AG09309 (cell line): ENCODE data around the gene MEN1.

Source experiments
- DNase-seq: peaks from one replicate; pipeline ENCODE4 v3.0.0-alpha.2; 2010; ENCODE audit warnings: low read depth
- H3K4me3 ChIP-seq: 2 replicates; pipeline ENCODE4 v1.5.1; 2011; ENCODE audit warnings: mild to moderate bottlenecking, low read depth, low read length, moderate library complexity; ENCODE audit not compliant: control insufficient read depth
- TF ChIP-seq, protein P1 (sequence below): IDR thresholded peaks from 2 replicates; pipeline ENCODE4 v1.5.1; 2011; ENCODE audit warnings: mild to moderate bottlenecking, low read depth, low read length, inconsistent platforms; ENCODE audit not compliant: insufficient read depth, control insufficient read depth; ENCODE audit errors: missing control alignments

The MEN1 gene

DNA sequence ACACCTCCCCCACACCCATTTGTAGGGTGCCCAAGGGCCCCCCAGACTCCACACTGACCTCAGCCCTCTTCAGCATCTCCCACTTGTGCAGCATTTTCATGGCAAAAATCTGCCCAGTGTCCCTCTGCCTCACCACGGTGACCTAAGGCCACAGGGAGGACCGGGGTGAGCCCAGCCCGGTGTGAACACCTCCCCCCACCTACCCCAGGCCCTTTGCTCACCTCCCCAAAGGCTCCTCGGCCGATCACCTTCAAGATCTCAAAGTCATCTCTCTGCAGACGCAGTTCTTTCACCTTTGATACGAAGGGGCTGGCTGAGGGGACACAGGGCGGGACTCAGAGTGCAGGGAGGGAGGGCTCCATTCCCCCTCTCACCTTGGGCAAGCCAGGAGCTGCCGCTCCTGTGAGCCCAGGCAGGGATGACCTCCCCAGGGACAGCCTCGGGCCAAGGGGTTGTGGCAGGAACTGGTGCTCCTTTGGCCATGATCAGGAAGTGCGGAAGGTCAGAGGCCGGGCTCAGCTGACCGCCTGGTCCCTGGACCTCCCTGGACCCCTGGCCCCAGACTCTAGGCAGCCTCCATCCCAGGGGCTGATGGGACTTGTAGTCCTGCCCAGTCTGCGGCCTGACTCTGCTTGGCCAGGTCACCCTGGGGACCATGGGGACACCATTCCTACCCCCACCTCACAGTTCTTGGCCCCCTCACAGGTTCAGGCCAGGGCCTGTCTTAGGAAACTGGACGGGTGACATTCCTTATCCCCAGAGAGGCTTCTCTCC is 31.4 kb upstream of the MEN1 start:
- TF ChIP-seq, protein P1, sequence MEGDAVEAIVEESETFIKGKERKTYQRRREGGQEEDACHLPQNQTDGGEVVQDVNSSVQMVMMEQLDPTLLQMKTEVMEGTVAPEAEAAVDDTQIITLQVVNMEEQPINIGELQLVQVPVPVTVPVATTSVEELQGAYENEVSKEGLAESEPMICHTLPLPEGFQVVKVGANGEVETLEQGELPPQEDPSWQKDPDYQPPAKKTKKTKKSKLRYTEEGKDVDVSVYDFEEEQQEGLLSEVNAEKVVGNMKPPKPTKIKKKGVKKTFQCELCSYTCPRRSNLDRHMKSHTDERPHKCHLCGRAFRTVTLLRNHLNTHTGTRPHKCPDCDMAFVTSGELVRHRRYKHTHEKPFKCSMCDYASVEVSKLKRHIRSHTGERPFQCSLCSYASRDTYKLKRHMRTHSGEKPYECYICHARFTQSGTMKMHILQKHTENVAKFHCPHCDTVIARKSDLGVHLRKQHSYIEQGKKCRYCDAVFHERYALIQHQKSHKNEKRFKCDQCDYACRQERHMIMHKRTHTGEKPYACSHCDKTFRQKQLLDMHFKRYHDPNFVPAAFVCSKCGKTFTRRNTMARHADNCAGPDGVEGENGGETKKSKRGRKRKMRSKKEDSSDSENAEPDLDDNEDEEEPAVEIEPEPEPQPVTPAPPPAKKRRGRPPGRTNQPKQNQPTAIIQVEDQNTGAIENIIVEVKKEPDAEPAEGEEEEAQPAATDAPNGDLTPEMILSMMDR, result no peak
- no peak for DNase-seq

DNA sequence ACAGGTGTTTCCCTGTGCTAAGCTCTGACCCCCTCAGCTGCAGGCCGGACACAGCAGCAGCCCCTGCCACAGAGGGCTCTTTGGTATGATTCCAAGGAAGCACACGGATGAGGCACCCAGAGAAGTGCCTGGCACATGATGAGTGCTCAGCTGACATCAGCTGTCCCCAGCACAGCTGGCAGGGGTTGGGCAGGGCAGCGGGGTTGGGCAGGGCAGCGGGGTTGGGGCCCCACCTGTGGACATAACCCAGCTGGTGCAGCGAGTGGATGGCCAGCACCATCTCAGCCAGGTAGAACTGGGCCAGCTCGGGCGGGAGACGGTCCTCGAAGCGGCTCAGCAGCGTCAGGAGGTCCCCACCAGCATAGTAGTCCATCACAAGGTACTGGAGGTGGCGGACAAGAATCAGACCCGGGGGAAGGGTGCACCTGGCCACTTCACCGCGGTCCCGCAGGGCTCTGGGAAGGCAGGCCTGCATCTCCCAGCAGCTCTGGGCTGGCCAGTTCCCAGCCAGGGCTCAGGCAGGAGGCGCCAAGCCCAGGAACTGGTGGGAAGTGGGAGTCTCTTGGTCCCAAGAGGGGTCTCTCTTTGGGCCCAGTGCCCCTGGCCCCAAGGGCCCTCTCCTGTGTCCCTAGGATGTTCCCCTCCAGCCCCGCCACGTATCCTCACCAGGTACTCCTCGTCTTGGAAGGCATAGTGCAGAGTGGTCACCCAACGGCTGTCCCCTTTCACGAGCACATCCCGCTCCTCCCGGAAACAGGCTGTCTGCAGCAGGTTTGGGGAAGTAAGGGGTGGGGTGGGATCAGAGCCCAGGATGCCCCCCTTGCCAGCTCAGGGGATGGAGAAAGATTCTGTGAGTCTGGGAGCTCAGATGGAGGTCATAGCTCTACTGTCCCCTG is 29.8 kb upstream of the MEN1 start:
- no peak overlapping the region for H3K4me3 ChIP-seq
- TF ChIP-seq, protein P1, result no peak
- no peak for DNase-seq

More for the DNA sequence above, 31.4 kb upstream of the MEN1 start:
- no peak overlapping the region for H3K4me3 ChIP-seq

DNA sequence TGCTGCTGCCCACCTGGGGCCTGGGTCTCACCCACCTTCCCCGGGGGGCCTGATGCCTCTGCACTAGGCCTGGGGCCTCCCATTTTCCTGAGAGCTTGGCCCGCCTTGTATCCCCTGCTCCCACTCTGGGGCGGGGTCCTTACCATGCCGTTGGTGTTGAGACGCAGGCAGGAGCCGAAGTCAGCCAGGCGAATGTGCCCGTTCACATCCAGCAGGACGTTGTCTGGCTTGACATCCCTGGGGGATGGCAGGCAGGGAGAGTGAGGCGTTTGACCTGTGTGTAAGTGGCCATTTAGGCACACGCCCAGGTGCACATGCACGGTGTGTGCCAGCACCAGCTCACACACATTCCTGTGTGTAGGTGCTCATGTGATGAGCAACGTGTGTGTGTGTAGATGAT is 29.0 kb upstream of the MEN1 start:
- no peak overlapping the region for H3K4me3 ChIP-seq
- DNase-seq, result no peak
- TF ChIP-seq, protein P1, result no peak

DNA sequence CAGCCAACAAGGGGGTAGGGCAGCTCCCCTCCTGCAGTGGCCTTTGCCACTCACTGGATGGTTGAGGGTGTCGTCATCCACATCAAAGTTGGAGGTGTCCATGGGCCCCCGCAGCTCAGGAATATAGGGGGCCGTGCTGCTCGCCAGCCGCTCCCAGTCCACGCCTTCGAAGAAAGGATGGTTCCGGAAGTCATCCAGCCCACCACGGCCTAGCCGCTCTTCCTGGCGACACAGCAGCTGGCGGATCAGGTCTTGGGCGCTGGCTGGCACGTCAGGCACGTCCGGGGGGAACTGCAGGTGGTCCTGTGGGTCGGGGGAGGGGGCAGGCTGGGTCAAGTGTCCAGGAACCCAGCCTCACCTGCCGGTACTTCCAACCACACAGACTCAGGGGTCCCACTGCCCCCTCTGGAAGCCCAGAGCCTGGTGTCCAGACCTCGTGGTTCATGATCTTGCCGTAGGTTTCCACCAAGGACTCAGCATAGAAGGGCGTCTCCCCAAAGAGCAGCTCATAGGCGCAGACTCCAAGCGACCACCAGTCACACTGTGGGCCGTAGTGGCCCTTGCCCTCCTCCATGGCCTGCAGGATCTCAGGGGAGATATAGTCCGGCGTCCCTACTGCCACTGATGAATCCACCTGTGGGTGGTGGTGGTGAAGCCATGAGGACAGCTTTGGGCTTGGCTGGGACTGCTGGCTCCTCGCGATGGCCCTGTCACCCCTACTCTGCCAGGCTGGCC is 28.4 kb upstream of the MEN1 start:
- TF ChIP-seq, protein P1, result no peak
- H3K4me3 ChIP-seq, result no peak overlapping the region
- DNase-seq, result no peak

DNA sequence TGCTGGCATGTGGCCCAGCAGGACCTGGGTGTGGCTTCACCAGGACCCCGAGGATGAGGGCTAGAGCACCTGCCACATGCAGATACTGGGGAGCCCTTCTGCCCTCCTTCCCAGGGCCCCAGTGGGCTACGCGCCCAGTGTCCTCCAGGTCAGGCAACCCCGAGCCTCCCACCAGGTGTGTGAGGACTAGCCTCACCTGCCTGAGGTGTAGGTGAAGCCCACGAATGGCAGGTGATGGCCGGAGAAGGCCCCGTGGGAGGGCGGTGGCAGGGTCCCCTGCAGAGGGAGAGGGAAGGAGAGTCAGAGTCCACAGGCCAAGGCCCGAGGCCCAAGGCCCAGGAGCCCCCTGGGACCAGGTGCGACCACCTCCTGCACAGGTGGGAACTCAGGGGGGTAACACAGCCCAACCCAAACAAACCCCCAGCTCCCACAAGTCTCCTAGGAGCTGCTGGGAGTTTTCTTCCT is 27.6 kb upstream of the MEN1 start:
- TF ChIP-seq, protein P1, result no peak
- H3K4me3 ChIP-seq, result no peak overlapping the region
- no peak for DNase-seq

DNA sequence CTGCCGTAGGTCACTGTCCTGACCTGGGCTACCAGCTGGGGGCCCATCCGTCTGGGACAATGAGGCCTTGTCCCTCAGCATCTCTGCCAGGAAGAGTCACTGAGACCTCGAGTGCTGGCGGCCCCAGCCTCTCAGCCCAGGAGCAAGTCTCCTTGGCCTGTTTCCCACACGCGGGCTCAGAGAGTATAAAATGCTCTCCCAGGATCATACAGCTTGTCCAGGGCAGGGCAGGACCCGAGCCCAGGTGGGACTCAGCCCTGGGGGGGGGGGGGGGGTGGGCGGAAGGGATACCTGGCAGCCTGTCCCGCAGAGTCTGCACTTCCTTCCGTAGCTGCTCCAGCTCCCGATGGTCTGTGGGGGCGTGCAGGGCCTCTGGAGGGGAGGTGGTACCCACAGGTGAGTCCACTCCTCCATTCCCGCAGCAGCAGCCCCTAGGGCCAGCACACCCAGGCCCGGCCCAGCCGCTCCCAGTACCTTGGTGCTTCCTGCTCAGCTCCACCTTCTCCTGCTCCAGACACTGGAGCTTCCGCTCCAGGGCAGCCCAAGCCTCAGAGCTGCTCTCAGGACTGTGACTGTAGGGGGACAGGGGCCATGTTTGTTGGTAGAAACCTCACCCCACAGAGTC is 26.2 kb upstream of the MEN1 start:
- no peak for DNase-seq
- TF ChIP-seq, protein P1, result no peak

More for the DNA sequence above, 26.2 kb upstream of the MEN1 start:
- no peak overlapping the region for H3K4me3 ChIP-seq
